Uterus (tissue), 4 donors: Measurements from ENCODE around the gene FAM114A2. TPM values are rescaled to one million over a fixed set of nuclear protein-coding genes. Genes with fewer than 3 reads are reported as not detected.

Experiments used
- DNase-seq, 2 donors: peaks; one replicate each; pipeline ENCODE4 v3.0.0-alpha.2; 2019 to 2020
- H3K27ac ChIP-seq, 2 donors: fragments of 200-600 bp; sonication (generic); 1 replicate in 1 of 2; 2 replicates in 1 of 2; pipeline ENCODE4 v1.5.1; 2016 to 2018
- H3K27me3 ChIP-seq, 2 donors: fragments of 200-600 bp; sonication (generic); one replicate each; pipeline ENCODE4 v1.5.1; 2018 to 2019; ENCODE audit warnings: control low read depth in 1 of 2
- H3K36me3 ChIP-seq, 2 donors: fragments of 200-600 bp; sonication (generic); one replicate each; pipeline ENCODE4 v1.5.1; 2019; ENCODE audit warnings: control low read depth in 1 of 2
- H3K4me1 ChIP-seq, 2 donors: fragments of 200-600 bp; sonication (generic); one replicate each; pipeline ENCODE4 v1.5.1; 2018 to 2019; ENCODE audit warnings: control low read depth in 1 of 2
- H3K4me3 ChIP-seq, 2 donors: fragments of 200-600 bp; sonication (generic); 1 replicate in 1 of 2; 2 replicates in 1 of 2; pipeline ENCODE4 v1.5.1; 2018 to 2019; ENCODE audit warnings: mild to moderate bottlenecking in 1 of 2
- H3K9me3 ChIP-seq, 2 donors: fragments of 200-600 bp; sonication (generic); one replicate each; pipeline ENCODE4 v1.5.1; 2019; ENCODE audit warnings: control low read depth in 1 of 2
- POLR2A ChIP-seq, 2 donors: fragments of 450-650 bp; IDR thresholded peaks; one replicate each; pipeline ENCODE4 v1.6.1; 2016; ENCODE audit warnings: antibody characterized with exemption in 2 of 2, mild to moderate bottlenecking in 1 of 2, moderate library complexity in 1 of 2
- intact Hi-C: fragments of 100-400 bp; cut with DNase I; formaldehyde crosslinking; loops from one replicate; pipeline ENCODE4 v1.15.1; 2023; ENCODE audit warnings: low total_unique reads
- total RNA-seq, 4 donors: library from RNA; depleted of rRNA in 3 of 4; stranded (reverse); fragments of >200 nt in 3 of 4; gene quantifications; one replicate each; pipeline versions ENCODE4 v1.1.0 to v1.2.4, GENCODE V29; 2014 to 2023
- TF ChIP-seq, protein P1 (sequence below), 4 experiments: fragments of 200-600 bp in 2 of 4; fragments of 450-650 bp in 2 of 4; sonication (generic) in 2 of 4; IDR thresholded peaks; one replicate each; pipeline ENCODE4 v1.5.1; 2016 to 2019; ENCODE audit warnings: antibody characterized with exemption in 4 of 4, mild to moderate bottlenecking in 2 of 4, moderate library complexity in 1 of 4
- donor health status: DM: yes; HTN: yes; CAD: no.

The FAM114A2 gene
- total RNA-seq, 4 donors from 2014 or later: 26.9 to 71.3 (median 43.9) TPM

DNA sequence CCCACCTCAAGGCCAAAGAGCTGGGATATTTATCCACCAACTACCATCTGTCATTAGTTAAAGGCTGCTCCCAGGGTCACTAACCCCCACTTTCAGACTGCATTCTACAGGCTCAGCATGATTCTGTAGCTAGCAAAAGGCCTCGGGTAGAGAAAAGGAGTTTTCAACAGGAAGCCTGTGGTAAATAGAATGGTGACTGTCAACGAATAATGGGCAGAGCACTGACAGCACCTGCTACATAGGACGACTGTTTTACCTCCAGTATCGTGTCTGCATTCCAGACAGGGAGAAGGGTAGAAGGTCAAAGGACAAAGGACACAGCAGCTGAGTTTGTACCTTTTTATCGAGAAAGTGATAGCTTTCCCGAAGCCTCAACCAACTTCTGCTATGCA lies 20.3 kb upstream of the FAM114A2 start:
- H3K9me3 ChIP-seq: no peaks in the 10 kb centered on the region
- no peak overlapping the region for H3K27ac ChIP-seq
- H3K27me3 ChIP-seq: no peaks in the 10 kb centered on the region
- no peak overlapping the region for H3K4me3 ChIP-seq
- no peak for TF ChIP-seq POLR2A (IDR thresholded peaks at IDR 0.05)
- TF ChIP-seq, protein P1, sequence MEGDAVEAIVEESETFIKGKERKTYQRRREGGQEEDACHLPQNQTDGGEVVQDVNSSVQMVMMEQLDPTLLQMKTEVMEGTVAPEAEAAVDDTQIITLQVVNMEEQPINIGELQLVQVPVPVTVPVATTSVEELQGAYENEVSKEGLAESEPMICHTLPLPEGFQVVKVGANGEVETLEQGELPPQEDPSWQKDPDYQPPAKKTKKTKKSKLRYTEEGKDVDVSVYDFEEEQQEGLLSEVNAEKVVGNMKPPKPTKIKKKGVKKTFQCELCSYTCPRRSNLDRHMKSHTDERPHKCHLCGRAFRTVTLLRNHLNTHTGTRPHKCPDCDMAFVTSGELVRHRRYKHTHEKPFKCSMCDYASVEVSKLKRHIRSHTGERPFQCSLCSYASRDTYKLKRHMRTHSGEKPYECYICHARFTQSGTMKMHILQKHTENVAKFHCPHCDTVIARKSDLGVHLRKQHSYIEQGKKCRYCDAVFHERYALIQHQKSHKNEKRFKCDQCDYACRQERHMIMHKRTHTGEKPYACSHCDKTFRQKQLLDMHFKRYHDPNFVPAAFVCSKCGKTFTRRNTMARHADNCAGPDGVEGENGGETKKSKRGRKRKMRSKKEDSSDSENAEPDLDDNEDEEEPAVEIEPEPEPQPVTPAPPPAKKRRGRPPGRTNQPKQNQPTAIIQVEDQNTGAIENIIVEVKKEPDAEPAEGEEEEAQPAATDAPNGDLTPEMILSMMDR (IDR thresholded peaks at IDR 0.05): no peak
- no peaks in the 10 kb centered on the region for H3K4me1 ChIP-seq
- intact Hi-C loops: no loop called here
- H3K36me3 ChIP-seq: no peaks in the 10 kb centered on the region
- no peak for DNase-seq

DNA sequence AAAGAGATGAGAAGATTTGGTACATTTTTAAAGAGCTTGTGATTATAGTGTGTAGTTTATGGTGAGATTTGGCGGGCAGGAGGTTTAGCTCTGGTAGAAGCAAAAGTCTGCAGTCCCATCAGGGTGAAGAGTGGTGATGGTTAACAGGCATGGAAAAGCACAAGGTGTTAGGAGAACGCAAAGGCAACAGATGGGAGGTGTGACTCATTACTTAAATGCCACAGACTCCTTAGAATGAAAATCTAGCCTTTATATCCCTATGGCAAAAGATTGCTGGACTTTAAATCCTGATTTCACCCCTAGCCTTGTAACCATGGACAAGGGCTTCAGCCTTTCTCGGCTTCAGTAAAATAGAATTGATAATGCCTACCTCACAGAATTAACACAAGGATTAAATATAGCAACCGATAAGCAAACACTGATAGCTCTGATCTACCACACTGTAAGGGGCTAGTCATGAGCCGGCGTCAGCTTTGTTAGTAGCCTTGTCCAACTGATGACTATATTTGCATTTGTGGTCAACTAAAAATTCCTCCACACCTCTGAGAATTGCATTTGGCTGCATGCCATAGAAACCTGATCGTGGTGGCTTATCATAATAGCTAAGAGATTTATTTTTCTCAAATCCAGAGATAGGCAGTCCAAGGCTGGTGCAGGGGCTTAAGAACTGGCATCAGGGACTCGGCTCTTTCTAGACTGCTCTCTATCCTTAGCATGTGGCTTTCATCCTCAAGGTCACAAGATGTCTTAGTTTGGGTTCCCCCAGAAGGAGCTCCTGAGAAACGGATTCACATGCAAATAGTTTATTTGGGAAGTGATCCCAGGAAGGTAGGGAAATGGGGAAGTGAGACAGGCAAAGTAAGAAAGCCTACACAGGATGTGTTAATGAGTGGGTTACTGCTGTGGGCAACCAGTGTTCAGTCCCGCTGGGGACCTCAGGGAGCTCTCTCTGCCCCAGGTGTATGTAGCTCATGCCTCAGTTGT lies 19.6 kb upstream of the FAM114A2 start:
- DNase-seq: no peak
- Histone ChIP-seq H3K36me3 (no peaks in the 10 kb centered on the region), H3K27me3 (no peaks in the 10 kb centered on the region), H3K4me3 (no peak overlapping the region), H3K4me1 (no peaks in the 10 kb centered on the region), H3K27ac (no peak overlapping the region), H3K9me3 (no peaks in the 10 kb centered on the region)
- TF ChIP-seq POLR2A (IDR thresholded peaks at IDR 0.05): no peak
- TF ChIP-seq, protein P1 (IDR thresholded peaks at IDR 0.05): no peak
- intact Hi-C loops: no loop called here

DNA sequence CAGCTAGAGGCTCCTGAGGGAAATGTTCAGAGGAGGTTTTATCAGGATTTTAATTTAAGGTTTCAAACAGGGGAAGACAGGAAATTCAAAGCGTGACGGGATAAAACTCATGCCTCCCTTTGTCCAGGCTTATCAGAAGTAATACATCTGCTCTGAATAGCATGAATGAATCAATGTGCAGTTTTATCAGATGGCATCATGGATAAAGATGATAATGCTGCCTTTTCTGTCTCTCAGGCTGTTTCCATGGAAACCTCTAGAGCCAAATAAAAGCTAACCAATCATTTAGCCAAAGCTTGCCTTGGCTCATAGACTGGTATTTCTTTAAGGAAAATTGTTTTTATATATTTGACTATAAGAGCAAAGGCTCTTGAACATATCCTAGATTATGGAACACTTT lies 16.5 kb upstream of the FAM114A2 start:
- H3K4me1 ChIP-seq: no peaks in the 10 kb centered on the region

DNA sequence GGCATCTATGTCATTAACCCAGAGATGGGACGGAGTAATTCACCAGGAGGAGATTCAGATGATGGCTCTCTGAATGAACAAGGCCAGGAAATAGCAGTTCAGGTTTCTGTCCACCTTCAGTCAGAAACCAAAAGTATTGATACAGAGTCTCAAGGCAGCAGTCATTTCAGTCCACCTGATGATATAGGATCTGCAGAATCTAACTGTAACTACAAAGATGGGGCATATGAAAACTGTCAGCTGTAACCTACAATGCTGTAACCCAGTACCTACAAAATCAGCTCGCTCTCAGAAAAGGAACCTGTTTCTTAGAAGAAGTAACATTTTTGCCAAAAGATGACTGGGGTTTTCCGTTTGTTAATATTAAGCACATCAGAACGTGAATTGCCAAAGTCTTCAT lies 14.8 kb upstream of the FAM114A2 start:
- H3K27ac ChIP-seq: no peak overlapping the region
- H3K27me3 ChIP-seq: no peaks in the 10 kb centered on the region
- no peak for DNase-seq
- no peaks in the 10 kb centered on the region for H3K9me3 ChIP-seq
- no peak overlapping the region for H3K4me3 ChIP-seq
- H3K4me1 ChIP-seq: no peaks in the 10 kb centered on the region
- intact Hi-C loops: no loop called here
- TF ChIP-seq, protein P1 (IDR thresholded peaks at IDR 0.05): no peak
- no peak for TF ChIP-seq POLR2A (IDR thresholded peaks at IDR 0.05)
- no peaks in the 10 kb centered on the region for H3K36me3 ChIP-seq

More for the DNA sequence above, 16.5 kb upstream of the FAM114A2 start:
- H3K9me3 ChIP-seq: no peaks in the 10 kb centered on the region
- no peak for DNase-seq
- no peak overlapping the region for H3K4me3 ChIP-seq
- no peak overlapping the region for H3K27ac ChIP-seq
- no peaks in the 10 kb centered on the region for H3K27me3 ChIP-seq
- TF ChIP-seq POLR2A (IDR thresholded peaks at IDR 0.05): no peak
- TF ChIP-seq, protein P1 (IDR thresholded peaks at IDR 0.05): no peak
- intact Hi-C loops: no loop called here
- H3K36me3 ChIP-seq: no peaks in the 10 kb centered on the region

DNA sequence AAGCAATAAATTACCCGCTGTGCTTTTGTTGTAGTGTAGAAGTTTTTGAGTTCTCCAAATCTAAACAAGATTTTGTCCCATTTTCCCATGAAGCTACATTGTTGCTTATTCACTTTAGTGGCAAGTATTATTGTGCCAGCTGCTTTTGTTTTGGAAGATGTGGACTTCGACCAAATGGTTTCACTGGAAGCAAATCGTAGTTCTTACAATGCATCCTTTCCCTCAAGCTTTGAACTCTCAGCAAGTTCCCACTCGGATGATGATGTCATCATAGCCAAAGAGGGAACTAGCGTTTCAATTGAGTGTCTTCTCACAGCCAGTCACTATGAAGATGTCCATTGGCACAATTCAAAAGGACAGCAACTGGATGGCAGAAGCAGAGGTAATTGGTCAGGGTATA lies 10.9 kb upstream of the FAM114A2 start:
- no peaks in the 10 kb centered on the region for H3K27me3 ChIP-seq
- TF ChIP-seq, protein P1 (IDR thresholded peaks at IDR 0.05): no peak
- no peak for TF ChIP-seq POLR2A (IDR thresholded peaks at IDR 0.05)
- no peaks in the 10 kb centered on the region for H3K9me3 ChIP-seq
- H3K36me3 ChIP-seq: no peaks in the 10 kb centered on the region
- no peak overlapping the region for H3K4me3 ChIP-seq
- intact Hi-C loops: no loop called here
- no peak overlapping the region for H3K27ac ChIP-seq
- DNase-seq: no peak
- no peaks in the 10 kb centered on the region for H3K4me1 ChIP-seq
